HFFc6 (cell line): ENCODE results near the gene REEP1. TPM values are rescaled to one million over a fixed set of nuclear protein-coding genes. Genes with fewer than 3 reads are reported as not detected.
"Not testable (repeated sequence)": the region's sequence is repeated elsewhere in the genome, so short reads cannot be mapped to it uniquely, and the experiment has no call there.

Experiments used
- DNase-seq: peaks from one replicate; pipeline ENCODE4 v3.0.0-alpha.2; 2018
- H3K27ac Mint-ChIP-seq: 2 replicates; pipeline ENCODE4 v1.8.0; 2020; ENCODE audit warnings: mild to moderate bottlenecking, mixed read lengths
- H3K27me3 Mint-ChIP-seq: 2 replicates; pipeline ENCODE4 v1.8.0; 2021; ENCODE audit warnings: mild to moderate bottlenecking, moderate library complexity, mixed read lengths; ENCODE audit not compliant: insufficient read depth
- H3K36me3 Mint-ChIP-seq: 2 replicates; pipeline ENCODE4 v1.8.0; 2021; ENCODE audit warnings: low read depth, mixed read lengths
- H3K4me1 Mint-ChIP-seq: 2 replicates; pipeline ENCODE4 v1.8.0; 2020; ENCODE audit warnings: low read depth, mixed read lengths
- H3K4me3 Mint-ChIP-seq: 2 replicates; pipeline ENCODE4 v1.8.0; 2020; ENCODE audit warnings: mild to moderate bottlenecking, moderate library complexity, mixed read lengths
- H3K9me3 Mint-ChIP-seq: 2 replicates; pipeline ENCODE4 v1.8.0; 2020; ENCODE audit warnings: mild to moderate bottlenecking, mixed read lengths
- total RNA-seq, 6 experiments: library from RNA; stranded (reverse); fragmentation: NEBNext Ultra II Directional; extraction: Animal tissue kit (Norgen Biotek cat#: 25700); gene quantifications; 2 replicates in 1 of 6; 3 replicates in 5 of 6; pipeline ENCODE4 v1.2.3, GENCODE V29; 2021
- TF ChIP-seq, protein P1 (sequence below): fragments of 200-600 bp; sonication (generic); IDR thresholded peaks from 2 replicates; pipeline ENCODE4 v1.5.0; 2021; ENCODE audit warnings: antibody characterized with exemption, mild to moderate bottlenecking

The REEP1 gene
- total RNA-seq, 6 experiments from 2014 or later: 0.07 to 0.23 (median 0.15) TPM

DNA sequence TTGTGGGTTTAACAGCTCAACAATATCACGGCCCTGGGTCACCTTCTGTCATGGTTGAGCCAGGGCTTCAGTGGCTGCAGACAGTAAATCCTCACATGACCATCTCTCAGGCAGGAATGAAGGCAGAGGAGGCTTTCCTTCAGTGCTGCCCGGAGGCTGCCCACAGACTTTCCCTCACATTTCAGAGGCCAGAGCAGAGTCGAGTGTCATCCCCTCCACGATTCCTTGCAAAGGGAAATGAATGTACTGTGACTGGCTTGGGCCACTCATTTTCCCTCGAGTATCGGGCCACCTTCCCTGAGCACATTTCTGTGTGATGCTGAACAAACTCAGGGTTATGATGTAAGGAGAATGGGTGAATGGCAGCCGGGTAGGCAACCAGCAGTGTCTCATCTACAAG is 10.0 kb upstream of the REEP1 start:
- no peak for DNase-seq
- Mint-ChIP-seq H3K36me3 (no peaks in the 10 kb centered on the region), H3K4me1 (peaks cover 4% of the 10 kb centered on the region; the same call in 1 of the 2 replicates), H3K27me3 (peaks cover 22% of the 10 kb centered on the region), H3K4me3 (no peak overlapping the region), H3K9me3 (peaks cover 11% of the 10 kb centered on the region; the same call in 1 of the 2 replicates), H3K27ac (no peak overlapping the region)
- TF ChIP-seq, protein P1, sequence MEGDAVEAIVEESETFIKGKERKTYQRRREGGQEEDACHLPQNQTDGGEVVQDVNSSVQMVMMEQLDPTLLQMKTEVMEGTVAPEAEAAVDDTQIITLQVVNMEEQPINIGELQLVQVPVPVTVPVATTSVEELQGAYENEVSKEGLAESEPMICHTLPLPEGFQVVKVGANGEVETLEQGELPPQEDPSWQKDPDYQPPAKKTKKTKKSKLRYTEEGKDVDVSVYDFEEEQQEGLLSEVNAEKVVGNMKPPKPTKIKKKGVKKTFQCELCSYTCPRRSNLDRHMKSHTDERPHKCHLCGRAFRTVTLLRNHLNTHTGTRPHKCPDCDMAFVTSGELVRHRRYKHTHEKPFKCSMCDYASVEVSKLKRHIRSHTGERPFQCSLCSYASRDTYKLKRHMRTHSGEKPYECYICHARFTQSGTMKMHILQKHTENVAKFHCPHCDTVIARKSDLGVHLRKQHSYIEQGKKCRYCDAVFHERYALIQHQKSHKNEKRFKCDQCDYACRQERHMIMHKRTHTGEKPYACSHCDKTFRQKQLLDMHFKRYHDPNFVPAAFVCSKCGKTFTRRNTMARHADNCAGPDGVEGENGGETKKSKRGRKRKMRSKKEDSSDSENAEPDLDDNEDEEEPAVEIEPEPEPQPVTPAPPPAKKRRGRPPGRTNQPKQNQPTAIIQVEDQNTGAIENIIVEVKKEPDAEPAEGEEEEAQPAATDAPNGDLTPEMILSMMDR: no peak

DNA sequence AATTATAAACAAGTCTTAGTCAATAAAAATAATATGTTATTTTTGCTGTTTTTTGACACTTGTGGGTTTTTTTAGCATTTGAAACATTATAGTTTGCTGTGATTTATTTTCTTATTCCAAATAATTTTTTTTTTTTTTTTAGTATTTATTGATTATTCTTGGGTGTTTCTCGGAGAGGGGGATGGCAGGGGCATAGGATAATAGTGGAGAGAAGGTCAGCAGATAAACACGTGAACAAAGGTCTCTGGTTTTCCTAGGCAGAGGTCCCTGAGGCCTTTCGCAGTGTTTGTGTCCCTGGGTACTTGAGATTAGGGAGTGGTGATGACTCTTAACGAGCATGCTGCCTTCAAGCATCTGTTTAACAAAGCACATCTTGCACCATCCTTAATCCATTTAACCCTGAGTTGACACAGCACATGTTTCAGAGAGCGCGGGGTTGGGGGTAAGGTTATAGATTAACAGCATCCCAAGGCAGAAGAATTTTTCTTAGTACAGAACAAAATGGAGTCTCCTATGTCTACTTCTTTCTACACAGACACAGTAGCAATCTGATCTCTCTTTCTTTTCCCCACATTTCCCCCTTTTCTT is 8.5 kb upstream of the REEP1 start:
- H3K9me3 Mint-ChIP-seq, H3K4me1 Mint-ChIP-seq, H3K36me3 Mint-ChIP-seq, H3K27ac Mint-ChIP-seq, DNase-seq, H3K4me3 Mint-ChIP-seq: not testable (repeated sequence)
- H3K27me3 Mint-ChIP-seq: peaks cover 30% of the 10 kb centered on the region

DNA sequence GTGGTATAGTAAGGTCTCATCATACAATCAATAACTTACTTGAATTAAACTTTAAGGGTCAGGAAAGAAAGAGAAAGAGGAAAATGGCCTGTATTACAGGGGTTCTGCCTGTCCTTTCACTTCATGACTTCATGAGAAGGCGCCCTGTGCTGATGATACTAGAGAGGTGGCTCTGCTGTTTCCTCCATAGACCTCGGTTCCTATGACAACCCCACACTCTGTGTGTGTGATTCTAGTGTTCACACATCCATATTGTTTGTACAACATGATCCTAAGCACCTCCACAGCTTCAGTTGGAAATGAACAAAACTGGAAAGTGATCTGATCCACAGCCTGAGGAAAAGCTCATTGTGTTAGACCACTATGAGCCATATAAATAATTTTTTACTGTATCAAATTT is 7.0 kb upstream of the REEP1 start:
- Mint-ChIP-seq H3K36me3 (no peaks in the 10 kb centered on the region; the same call in 1 of the 2 replicates), H3K4me1 (no peaks in the 10 kb centered on the region), H3K27me3 (peaks cover 36% of the 10 kb centered on the region), H3K9me3 (no peaks in the 10 kb centered on the region; the same call in 1 of the 2 replicates), H3K27ac (no peak overlapping the region), H3K4me3 (no peak overlapping the region)
- TF ChIP-seq, protein P1: no peak
- no peak for DNase-seq

DNA sequence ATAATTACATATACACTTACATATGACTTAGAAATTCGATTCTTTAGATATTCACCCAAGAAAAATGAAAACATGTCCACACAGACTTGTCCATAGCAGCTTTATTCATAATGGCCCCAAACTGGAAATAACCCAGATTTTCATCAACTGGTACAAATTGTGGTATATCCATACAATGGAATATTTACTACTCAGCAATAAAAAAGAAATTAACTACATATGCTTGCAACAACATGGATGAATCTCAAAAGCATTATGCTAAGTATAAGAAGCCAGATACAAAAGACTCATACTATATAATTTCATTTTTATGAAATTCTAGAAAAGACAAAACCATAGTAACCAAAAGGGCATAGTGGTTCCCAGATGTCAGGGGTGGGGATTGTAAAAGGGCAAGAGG is 5.1 kb upstream of the REEP1 start:
- TF ChIP-seq, protein P1: no peak
- Mint-ChIP-seq H3K4me1 (no peaks in the 10 kb centered on the region), H3K27me3 (peaks cover 48% of the 10 kb centered on the region), H3K4me3 (no peak overlapping the region), H3K27ac (no peak overlapping the region), H3K9me3 (no peaks in the 10 kb centered on the region; the same call in 1 of the 2 replicates), H3K36me3 (no peaks in the 10 kb centered on the region; the same call in 1 of the 2 replicates)
- no peak for DNase-seq

DNA sequence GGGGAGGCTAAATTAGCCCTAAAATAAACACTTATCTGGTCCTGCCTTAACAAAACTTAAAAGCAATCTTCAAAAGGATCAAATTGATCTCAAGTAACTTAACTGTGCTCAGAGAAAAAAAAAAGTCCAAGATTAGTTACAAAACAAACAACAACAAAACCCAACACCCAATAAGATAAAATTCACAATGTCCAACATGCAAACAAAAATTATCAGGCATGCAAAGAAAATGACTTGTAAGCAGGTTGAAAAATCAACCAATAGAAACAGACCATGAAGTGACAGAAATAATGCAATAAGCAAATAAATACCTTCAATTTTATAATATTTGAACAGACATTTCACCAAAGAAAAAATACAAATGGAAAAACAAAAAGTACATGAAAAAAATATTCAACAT is 4.0 kb upstream of the REEP1 start:
- Mint-ChIP-seq H3K27me3 (peaks cover 47% of the 10 kb centered on the region), H3K9me3 (no peaks in the 10 kb centered on the region; the same call in 1 of the 2 replicates), H3K36me3 (no peaks in the 10 kb centered on the region; the same call in 1 of the 2 replicates), H3K4me3 (no peak overlapping the region), H3K4me1 (no peaks in the 10 kb centered on the region), H3K27ac (no peak overlapping the region)
- TF ChIP-seq, protein P1: no peak
- DNase-seq: no peak

DNA sequence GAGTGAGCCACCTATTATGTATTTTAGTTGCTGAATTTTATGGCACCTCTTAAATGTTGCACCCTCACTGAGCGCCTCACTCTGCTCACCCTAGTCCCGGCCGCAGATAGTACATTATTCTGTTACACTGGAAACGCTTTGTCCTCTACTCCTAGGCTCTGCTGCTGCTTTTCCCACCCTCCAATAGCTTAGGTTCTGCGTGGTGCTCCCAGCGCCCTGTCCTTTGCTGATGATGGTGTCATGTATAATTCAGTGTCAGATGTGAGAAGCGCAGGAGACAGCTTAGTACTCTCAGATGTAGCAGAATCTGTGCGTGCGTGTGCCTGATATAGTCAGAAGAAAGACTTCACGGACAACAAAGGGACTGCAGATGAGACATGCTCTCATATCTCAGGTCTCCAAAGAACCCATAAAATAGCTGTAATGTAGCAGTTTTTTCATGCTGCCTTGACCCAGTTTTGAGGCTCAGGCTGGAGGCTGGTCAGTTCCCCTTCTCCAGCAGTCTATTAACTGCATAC is 1.4 kb upstream of the REEP1 start:
- H3K36me3 Mint-ChIP-seq: no peaks in the 10 kb centered on the region; the same call in 1 of the 2 replicates
- H3K9me3 Mint-ChIP-seq: no peaks in the 10 kb centered on the region; the same call in 1 of the 2 replicates
- H3K27ac Mint-ChIP-seq: no peak overlapping the region
- no peak for DNase-seq
- no peaks in the 10 kb centered on the region for H3K4me1 Mint-ChIP-seq
- H3K27me3 Mint-ChIP-seq: peaks cover 45% of the 10 kb centered on the region
- H3K4me3 Mint-ChIP-seq: no peak overlapping the region
- TF ChIP-seq, protein P1: no peak
